GM18861 (cell line): ENCODE measurements around the gene RNU1-3.
"Not testable (repeated sequence)": the region's sequence is repeated elsewhere in the genome, so short reads cannot be mapped to it uniquely, and the experiment has no call there.

Source experiments
- ATAC-seq: cut with Tn5 transposase; IDR thresholded peaks from one replicate; pipeline ENCODE4 v1.9.1; 2021; ENCODE audit not compliant: unreplicated experiment

RNU1-3 gene

GRCh38 chr1:16656981-16657683 is 9.6 kb downstream of the RNU1-3 start:
- not testable (repeated sequence) for ATAC-seq

GRCh38 chr1:16656574-16656973 is 10.2 kb downstream of the RNU1-3 start:
- ATAC-seq = not testable (repeated sequence)

DNA sequence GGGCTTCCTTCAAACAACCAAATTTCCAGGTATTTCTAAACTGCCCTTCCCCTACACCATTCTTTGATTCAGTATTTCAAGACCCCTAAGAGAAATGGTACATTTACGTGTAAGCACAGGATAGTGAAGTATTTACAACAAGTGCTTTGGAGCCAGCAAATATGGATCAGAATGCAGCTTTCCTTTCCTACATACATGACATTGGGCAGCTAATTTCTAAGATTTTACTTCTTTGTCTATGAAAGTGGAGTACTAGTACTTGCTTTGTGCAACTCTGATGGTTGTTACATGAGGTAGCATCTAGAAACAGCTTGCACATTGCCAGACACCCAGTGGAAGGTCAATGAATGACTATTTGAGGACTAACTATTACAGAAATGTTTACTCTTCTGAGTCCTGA is 15.2 kb downstream of the RNU1-3 start:
- not testable (repeated sequence) for ATAC-seq

GRCh38 chr1:16649960-16650359 is 16.8 kb downstream of the RNU1-3 start:
- ATAC-seq = not testable (repeated sequence)

- not testable (repeated sequence) for ATAC-seq
Measured at GRCh38 chr1:16649390-16649789, 17.4 kb downstream of the RNU1-3 start.

DNA sequence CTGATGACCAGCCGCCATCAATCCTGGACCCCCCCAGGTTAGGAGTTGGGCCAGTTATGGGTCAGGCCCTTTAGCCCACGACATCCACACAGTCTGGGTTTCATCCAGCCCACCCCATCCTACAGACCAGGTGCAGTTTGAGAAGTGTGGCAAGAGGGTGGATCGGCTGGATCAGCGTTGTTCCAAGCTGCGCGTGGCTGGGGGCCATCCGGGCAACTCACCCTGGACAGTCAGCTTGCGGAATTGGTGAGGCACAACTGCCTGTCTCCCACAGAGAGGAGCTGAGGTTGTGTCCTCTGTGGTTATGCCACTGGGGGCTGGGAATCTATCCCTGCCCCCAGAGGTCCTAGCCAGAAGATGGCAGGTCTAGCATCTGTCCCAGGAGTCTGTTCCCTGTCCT is 18.0 kb downstream of the RNU1-3 start:
- not testable (repeated sequence) for ATAC-seq

DNA sequence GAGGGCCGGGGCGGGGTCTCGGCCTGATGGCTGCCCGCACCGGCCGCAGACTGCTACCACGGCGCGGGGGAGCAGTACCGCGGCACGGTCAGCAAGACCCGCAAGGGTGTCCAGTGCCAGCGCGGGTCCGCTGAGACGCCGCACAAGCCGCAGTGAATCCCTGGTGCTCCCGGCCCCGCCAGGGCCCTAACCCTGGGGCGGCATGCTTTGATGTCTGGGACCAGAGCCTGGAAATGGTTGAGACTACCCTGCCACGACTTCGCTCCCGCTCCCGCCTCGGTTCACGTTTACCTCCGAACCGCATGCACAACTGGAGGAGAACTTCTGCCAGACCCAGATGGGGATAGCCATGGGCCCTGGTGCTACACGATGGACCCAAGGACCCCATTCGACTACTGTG is 18.5 kb downstream of the RNU1-3 start:
- ATAC-seq = not testable (repeated sequence)

- ATAC-seq = not testable (repeated sequence)
Measured at GRCh38 chr1:16647179-16648176, 19.3 kb downstream of the RNU1-3 start.

DNA sequence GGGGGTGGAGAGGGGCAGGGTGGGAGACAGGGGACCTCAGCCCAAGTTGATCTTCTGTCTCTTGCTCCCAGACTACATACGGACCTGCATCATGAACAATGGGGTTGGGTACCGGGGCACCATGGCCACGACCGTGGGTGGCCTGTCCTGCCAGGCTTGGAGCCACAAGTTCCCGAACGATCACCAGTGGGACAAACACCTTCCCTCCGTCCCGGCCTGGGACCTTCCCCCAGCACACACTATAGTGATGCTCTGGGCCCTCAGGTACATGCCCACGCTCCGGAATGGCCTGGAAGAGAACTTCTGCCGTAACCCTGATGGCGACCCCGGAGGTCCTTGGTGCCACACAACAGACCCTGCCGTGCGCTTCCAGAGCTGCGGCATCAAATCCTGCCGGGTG is 20.0 kb downstream of the RNU1-3 start:
- not testable (repeated sequence) for ATAC-seq

- not testable (repeated sequence) for ATAC-seq
Measured at GRCh38 chr1:16646061-16646664, 20.6 kb downstream of the RNU1-3 start.

DNA sequence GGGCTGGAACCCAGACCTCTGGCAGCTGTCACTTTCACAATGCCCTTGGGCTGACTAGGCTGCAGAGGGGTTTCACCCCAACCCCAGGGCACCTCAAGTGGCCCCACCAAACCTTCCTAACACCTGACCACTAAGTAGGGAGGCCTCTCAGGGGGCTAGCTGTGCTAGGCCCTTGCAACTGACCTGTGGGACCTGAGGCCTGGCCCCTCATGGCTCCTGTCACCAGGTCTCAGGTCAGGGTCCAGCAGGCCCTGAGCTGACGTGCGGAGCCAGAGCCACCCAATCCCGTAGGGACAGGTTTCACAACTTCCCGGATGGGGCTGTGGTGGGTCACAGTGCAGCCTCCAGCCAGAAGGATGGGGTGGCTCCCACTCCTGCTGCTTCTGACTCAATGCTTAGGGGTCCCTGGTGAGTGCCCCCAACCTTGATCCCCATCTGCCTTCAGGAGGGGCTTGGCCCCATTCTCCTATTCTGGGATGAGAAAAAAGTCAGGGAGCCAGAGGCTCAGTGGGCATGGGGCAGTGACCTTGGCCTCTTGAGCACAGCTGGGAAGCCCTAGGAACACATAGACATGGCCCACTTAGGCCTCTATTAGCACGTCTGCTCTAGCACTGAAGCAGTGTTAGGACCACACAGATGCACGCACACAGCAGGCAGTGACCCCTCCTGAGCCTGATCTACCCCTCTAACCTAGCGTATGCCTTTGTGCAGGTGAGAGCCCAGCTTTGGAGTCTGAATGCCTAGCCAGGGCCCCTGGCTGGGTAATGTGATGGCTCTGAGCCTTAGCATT is 21.3 kb downstream of the RNU1-3 start:
- ATAC-seq = peak; percentile 5

DNA sequence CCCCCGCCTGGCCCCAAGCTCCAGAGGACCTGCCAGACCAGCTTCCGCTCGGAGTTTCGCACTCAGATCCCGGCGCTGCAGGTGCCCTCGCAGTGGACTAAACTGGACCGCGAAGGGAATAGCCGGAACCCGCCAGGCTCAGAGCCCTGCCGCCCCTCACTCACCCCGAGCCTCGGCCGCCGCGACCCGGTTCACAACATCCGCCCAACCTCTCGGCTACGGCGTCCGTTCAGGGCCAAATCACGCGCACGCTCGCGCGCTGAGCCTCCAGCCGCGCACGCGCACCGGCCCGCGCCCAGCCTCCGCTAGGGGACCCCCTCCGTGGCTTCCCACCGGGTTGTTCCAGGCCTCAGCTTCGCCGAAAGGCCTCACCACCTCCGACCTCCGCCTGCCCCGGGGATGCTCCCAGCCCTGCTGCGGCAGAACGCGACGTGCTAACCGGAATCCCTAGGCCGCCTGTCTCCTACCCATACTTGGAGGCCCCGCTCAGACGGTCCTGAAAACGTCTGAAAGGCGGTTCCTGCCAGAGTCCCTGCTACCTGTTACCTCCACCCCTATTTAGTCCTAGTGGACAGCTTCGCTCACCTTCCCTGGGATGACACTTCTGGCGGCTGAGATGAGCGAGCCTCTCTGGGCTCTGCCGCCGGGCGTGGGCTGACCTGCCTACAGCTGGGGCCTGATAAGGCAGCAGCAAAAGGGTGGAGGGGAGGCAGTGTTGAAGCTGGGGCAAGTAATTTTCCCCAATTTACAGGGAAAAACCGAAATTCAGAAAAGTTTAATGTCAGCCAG is 22.1 kb downstream of the RNU1-3 start:
- peak; percentile 63 for ATAC-seq

GRCh38 chr1:16644193-16644481 is 22.6 kb downstream of the RNU1-3 start:
- peak; percentile 16 for ATAC-seq

- ATAC-seq = not testable (repeated sequence)
Measured at GRCh38 chr1:16643476-16644192, 23.1 kb downstream of the RNU1-3 start.

DNA sequence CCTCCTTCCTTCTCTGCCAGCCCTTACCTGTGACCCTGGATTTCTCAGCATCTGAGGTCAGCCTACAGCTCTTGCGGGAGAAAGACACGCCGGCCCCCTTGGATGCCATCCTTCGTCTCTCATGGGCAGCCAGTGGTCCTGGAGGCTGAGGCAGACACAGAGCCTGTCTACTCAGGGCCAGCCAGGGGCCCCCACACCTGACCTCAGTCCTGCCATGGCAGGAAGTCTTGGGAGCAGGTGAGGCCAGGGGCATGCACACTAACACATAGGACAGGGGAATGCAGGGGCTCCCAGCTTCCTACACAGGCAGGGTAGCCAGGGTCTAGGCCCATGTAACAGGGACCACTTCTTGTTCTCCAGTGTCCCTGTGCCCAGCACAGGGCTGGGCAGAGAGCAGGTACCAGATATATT is 23.7 kb downstream of the RNU1-3 start:
- ATAC-seq = not testable (repeated sequence)

GRCh38 chr1:16642025-16642966 is 24.5 kb downstream of the RNU1-3 start:
- ATAC-seq = not testable (repeated sequence)

GRCh38 chr1:16641159-16641975 is 25.4 kb downstream of the RNU1-3 start:
- not testable (repeated sequence) for ATAC-seq
